Panc1 (cell line): ENCODE measurements around the gene MS4A6A. TPM values are rescaled to one million over a fixed set of nuclear protein-coding genes. Genes with fewer than 3 reads are reported as not detected.

Source experiments
- ATAC-seq: fragments of 200-7000 bp; cut with Tn5 transposase; 2 replicates; pipeline ENCODE4 v1.9.1; 2020; ENCODE audit warnings: mild to moderate bottlenecking, moderate library complexity
- BruUV-seq: library from RNA; stranded (reverse); fragments of 400-500 nt; replicated peaks from 2 replicates; lab custom pipeline; 2021; lab: Mats Ljungman, UMichigan
- CTCF ChIA-PET: fragments of 300-600 bp; sonication (Branson Sonifier 250); formaldehyde crosslinking; loops from one replicate; lab custom pipeline; 2022; ENCODE audit warnings: antibody characterized with exemption; lab: Charles Lee
- POLR2A ChIA-PET: fragments of 300-600 bp; sonication (Branson Sonifier 250); formaldehyde crosslinking; loops from one replicate; lab custom pipeline; 2022; ENCODE audit warnings: antibody characterized with exemption; lab: Charles Lee
- DNase-seq: peaks from one replicate; pipeline ENCODE4 v3.0.0-alpha.2; 2010; ENCODE audit warnings: low read depth, low spot score
- H3K27ac ChIP-seq: 2 replicates; pipeline ENCODE4 v1.5.1; 2011; ENCODE audit warnings: mild to moderate bottlenecking, low read length, inconsistent platforms
- H3K27me3 ChIP-seq: fragments of 200-500 bp; sonication (Bioruptor generic); 2 replicates; pipeline ENCODE4 v1.6.0; 2014; ENCODE audit warnings: low read length, inconsistent platforms; ENCODE audit not compliant: control insufficient read depth, insufficient read depth
- H3K36me3 ChIP-seq: fragments of 200-500 bp; sonication (Bioruptor generic); 2 replicates; pipeline ENCODE4 v1.5.1; 2014; ENCODE audit warnings: inconsistent platforms, mild to moderate bottlenecking, low read length, moderate library complexity; ENCODE audit not compliant: control insufficient read depth, insufficient read depth
- H3K4me1 ChIP-seq: 2 replicates; pipeline ENCODE4 v1.5.1; 2011; ENCODE audit warnings: inconsistent platforms, mild to moderate bottlenecking, low read length, moderate library complexity; ENCODE audit not compliant: control insufficient read depth, insufficient read depth
- H3K4me3 ChIP-seq, 2 experiments: 2 replicates each; pipeline ENCODE4 v1.5.1; 2011 to 2012; ENCODE audit warnings: low read depth in 2 of 2, low read length in 2 of 2, mild to moderate bottlenecking in 2 of 2, inconsistent platforms in 1 of 2, moderate library complexity in 1 of 2
- H3K9me3 ChIP-seq: fragments of 200-500 bp; sonication (Bioruptor generic); 2 replicates; pipeline ENCODE4 v1.5.1; 2014; ENCODE audit warnings: low read depth, mild to moderate bottlenecking, inconsistent platforms, low read length, moderate library complexity; ENCODE audit not compliant: control insufficient read depth, insufficient read depth
- POLR2AphosphoS5 ChIP-seq: IDR thresholded peaks from 2 replicates; pipeline ENCODE4 v1.6.1; 2012; ENCODE audit warnings: mild to moderate bottlenecking, low read depth, low read length, moderate library complexity
- SIN3A ChIP-seq: IDR thresholded peaks from 2 replicates; pipeline ENCODE4 v1.6.1; 2012; ENCODE audit warnings: low read depth, mild to moderate bottlenecking, low read length, moderate library complexity, borderline replicate concordance; ENCODE audit not compliant: insufficient read depth
- TCF7L2 ChIP-seq: IDR thresholded peaks from 2 replicates; pipeline ENCODE4 v1.6.1; 2011; ENCODE audit warnings: mild to moderate bottlenecking, low read depth, low read length, inconsistent platforms
- in situ Hi-C: cut with HindIII; loops from 2 replicates; pipeline ENCODE4 v1.10.0; 2016; ENCODE audit warnings: low sequenced_read_pairs, low pct_unique_long_range_greater_than_20kb
- intact Hi-C: fragments of 100-400 bp; cut with micrococcal nuclease; formaldehyde crosslinking; loops from one replicate; pipeline ENCODE4 v1.10.0; 2022; ENCODE audit not compliant: unreplicated experiment
- total RNA-seq: library from RNA; stranded (reverse); gene quantifications from one replicate; pipeline ENCODE4 v1.2.1, GENCODE V29; 2021; ENCODE audit not compliant: unreplicated experiment
- TF ChIP-seq, protein P1 (sequence below): fragments of 450-650 bp; IDR thresholded peaks from 2 replicates; pipeline ENCODE4 v1.5.1; 2017; ENCODE audit warnings: mild to moderate bottlenecking
- TF ChIP-seq, protein P2 (sequence below), 2 experiments: IDR thresholded peaks; 2 replicates each; pipeline ENCODE4 v1.6.1; 2011 to 2012; ENCODE audit warnings: low read depth in 2 of 2, control low read depth in 1 of 2, low read length in 1 of 2, mild to moderate bottlenecking in 1 of 2, moderate library complexity in 1 of 2; ENCODE audit not compliant: insufficient read depth in 1 of 2

Gene MS4A6A
- total RNA-seq, 1 experiment from 2014 or later = not detected

DNA sequence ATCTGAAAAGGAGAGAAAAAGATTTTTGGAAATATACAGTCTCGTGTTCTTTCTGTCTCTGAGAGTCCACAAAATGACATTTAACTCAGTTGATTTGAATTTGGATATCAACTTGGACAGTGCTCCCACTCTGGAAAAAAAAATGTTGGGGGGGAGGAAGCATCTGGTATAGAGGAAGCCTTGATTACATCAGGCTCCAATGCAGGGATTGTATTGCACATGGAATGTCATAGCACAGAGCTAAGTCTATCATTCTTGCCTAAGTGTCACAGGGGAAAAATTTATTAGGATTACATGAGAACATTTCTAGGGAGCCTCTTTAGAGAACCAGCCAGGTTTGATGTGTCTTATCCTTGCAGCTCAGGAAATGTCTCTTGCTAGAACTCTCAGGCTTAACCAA, 23.0 kb downstream of the MS4A6A start:
- Histone ChIP-seq H3K36me3 (no peaks in the 10 kb centered on the region), H3K4me3 (no peak overlapping the region), H3K9me3 (no peaks in the 10 kb centered on the region), H3K27me3 (no peaks in the 10 kb centered on the region; the same call in 1 of the 2 replicates), H3K27ac (no peak overlapping the region), H3K4me1 (no peaks in the 10 kb centered on the region)
- TF ChIP-seq POLR2AphosphoS5 (no peak), SIN3A (no peak), TCF7L2 (no peak)
- TF ChIP-seq, protein P1, sequence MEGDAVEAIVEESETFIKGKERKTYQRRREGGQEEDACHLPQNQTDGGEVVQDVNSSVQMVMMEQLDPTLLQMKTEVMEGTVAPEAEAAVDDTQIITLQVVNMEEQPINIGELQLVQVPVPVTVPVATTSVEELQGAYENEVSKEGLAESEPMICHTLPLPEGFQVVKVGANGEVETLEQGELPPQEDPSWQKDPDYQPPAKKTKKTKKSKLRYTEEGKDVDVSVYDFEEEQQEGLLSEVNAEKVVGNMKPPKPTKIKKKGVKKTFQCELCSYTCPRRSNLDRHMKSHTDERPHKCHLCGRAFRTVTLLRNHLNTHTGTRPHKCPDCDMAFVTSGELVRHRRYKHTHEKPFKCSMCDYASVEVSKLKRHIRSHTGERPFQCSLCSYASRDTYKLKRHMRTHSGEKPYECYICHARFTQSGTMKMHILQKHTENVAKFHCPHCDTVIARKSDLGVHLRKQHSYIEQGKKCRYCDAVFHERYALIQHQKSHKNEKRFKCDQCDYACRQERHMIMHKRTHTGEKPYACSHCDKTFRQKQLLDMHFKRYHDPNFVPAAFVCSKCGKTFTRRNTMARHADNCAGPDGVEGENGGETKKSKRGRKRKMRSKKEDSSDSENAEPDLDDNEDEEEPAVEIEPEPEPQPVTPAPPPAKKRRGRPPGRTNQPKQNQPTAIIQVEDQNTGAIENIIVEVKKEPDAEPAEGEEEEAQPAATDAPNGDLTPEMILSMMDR = no peak
- TF ChIP-seq, protein P2, sequence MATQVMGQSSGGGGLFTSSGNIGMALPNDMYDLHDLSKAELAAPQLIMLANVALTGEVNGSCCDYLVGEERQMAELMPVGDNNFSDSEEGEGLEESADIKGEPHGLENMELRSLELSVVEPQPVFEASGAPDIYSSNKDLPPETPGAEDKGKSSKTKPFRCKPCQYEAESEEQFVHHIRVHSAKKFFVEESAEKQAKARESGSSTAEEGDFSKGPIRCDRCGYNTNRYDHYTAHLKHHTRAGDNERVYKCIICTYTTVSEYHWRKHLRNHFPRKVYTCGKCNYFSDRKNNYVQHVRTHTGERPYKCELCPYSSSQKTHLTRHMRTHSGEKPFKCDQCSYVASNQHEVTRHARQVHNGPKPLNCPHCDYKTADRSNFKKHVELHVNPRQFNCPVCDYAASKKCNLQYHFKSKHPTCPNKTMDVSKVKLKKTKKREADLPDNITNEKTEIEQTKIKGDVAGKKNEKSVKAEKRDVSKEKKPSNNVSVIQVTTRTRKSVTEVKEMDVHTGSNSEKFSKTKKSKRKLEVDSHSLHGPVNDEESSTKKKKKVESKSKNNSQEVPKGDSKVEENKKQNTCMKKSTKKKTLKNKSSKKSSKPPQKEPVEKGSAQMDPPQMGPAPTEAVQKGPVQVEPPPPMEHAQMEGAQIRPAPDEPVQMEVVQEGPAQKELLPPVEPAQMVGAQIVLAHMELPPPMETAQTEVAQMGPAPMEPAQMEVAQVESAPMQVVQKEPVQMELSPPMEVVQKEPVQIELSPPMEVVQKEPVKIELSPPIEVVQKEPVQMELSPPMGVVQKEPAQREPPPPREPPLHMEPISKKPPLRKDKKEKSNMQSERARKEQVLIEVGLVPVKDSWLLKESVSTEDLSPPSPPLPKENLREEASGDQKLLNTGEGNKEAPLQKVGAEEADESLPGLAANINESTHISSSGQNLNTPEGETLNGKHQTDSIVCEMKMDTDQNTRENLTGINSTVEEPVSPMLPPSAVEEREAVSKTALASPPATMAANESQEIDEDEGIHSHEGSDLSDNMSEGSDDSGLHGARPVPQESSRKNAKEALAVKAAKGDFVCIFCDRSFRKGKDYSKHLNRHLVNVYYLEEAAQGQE (IDR thresholded peaks at IDR 0.05; ENCODE audit: insufficient read depth in 1 of 2, low read depth in 2 of 2, low read length in 1 of 2) = no peak
- BruUV-seq = no TSS peak
- POLR2A ChIA-PET = no interaction called here
- DNase-seq (no peak), ATAC-seq (no peak)
- intact Hi-C loops (no loop called here), in situ Hi-C loops (no loop called here)
- CTCF ChIA-PET = no interaction called here

DNA sequence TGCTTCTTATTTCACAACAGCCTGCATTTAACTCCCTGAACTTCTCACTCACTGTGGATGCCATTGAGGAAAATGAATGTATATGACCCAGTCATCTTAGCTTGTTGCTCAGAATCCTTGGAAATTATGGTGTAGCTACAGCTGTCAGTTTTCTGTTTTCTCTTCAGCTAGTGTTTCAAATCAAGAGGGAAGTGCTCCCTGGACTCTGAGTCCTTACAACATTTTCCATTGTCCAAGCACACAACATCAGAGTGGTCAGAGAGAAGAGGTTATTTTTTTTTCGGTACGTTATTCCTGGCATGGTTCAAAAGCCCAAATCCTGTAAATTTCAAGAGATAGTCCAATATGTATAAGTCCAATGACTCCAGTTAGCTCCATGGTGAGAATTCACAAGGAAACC, 23.6 kb downstream of the MS4A6A start:
- intact Hi-C loops (no loop called here), in situ Hi-C loops (no loop called here)
- no peaks in the 10 kb centered on the region; the same call in 1 of the 2 replicates for H3K27me3 ChIP-seq
- TF ChIP-seq SIN3A = no peak
- no peak overlapping the region for H3K27ac ChIP-seq
- ChIA-PET CTCF (no interaction called here), POLR2A (no interaction called here)
- H3K4me3 ChIP-seq = no peak overlapping the region
- BruUV-seq = no TSS peak
- no peak for DNase-seq
- H3K9me3 ChIP-seq = no peaks in the 10 kb centered on the region
- H3K36me3 ChIP-seq = no peaks in the 10 kb centered on the region
- ATAC-seq = no peak
- no peaks in the 10 kb centered on the region for H3K4me1 ChIP-seq

DNA sequence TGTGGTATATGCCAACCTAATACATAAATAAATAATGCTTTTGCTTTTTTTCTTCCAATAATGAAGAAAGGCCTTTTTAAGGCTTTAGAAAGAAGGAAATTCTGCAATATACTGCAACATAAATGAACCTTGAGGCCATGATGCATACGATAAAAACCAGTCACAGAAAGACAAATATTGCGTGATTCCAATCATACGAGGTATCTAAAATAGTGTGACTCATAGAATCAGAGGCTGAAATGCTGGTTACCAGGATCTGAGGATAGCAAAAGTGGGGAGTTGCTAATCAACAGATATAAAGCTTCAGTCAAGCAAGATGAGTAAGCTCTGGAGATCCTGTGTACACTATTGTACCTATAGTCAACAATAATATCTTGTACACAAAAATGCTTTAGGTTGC, 24.2 kb downstream of the MS4A6A start:
- intact Hi-C loops = no loop called here
- TF ChIP-seq, protein P2 (IDR thresholded peaks at IDR 0.05; ENCODE audit: insufficient read depth in 1 of 2, low read depth in 2 of 2, low read length in 1 of 2) = no peak
- TF ChIP-seq TCF7L2 = no peak
- TF ChIP-seq, protein P1 = no peak
- TF ChIP-seq POLR2AphosphoS5 = no peak
- no peak for TF ChIP-seq SIN3A
- BruUV-seq = no TSS peak
- ChIA-PET POLR2A (no interaction called here), CTCF (no interaction called here)
- no peaks in the 10 kb centered on the region; the same call in 1 of the 2 replicates for H3K27me3 ChIP-seq
- no peaks in the 10 kb centered on the region for H3K36me3 ChIP-seq
- H3K9me3 ChIP-seq = no peaks in the 10 kb centered on the region
- no peak overlapping the region for H3K4me3 ChIP-seq
- no peak overlapping the region for H3K27ac ChIP-seq
- ATAC-seq = no peak
- DNase-seq = no peak
- in situ Hi-C loops = no loop called here
- no peaks in the 10 kb centered on the region for H3K4me1 ChIP-seq
